Heart left ventricle (tissue), 13 donors: ENCODE measurements around the gene CEP83.

Experiments used
- POLR2A ChIP-seq, 2 donors: fragments of 450-650 bp; IDR thresholded peaks; one replicate each; pipeline ENCODE4 v1.6.1; 2017; ENCODE audit warnings: antibody characterized with exemption in 2 of 2, mild to moderate bottlenecking in 2 of 2, moderate library complexity in 2 of 2
- TF ChIP-seq, protein P1 (sequence below), 12 donors: fragments of 200-600 bp; sonication (generic) in 4 of 12; IDR thresholded peaks; one replicate each; pipeline versions ENCODE4 v1.5.0 to v1.8.0; 2018 to 2022; ENCODE audit warnings: antibody characterized with exemption in 12 of 12, mild to moderate bottlenecking in 5 of 12
- donor health status: ischemic (EF 13 %, LVEDD 7.1; RV severe dilation, severe dysfunction).
- donor health status: DM: no; HTN: yes; CAD: no.
- donor health status: DM: no; HTN: no; CAD: no.
- donor health status: ischemic (EF 25% LVEDD 6.9; RV normal size, moderate dysfunction).
- donor health status: ischemic (EF 25% LVEDD 5.7; RV mildly dilated, moderate dysfunction).
- donor health status: ischemic (EF 35%, LVEDD 5.7; RV mildly dilated, moderate dysfunction).
- donor health status: nonischemic (EF 11% LVEDD 7.7; RV severe dilation, severe dysfunction).
- donor health status: DM: yes; HTN: yes; CAD: no.
- donor health status: PGD.
- donor health status: ischemic (EF 29% LVEDD 5.4; RV normal size, mild dysfunction).
- donor health status: nonischemic (EF 23%, LVEDD 6.1; RV moderate dilation, normal function).

DNA sequence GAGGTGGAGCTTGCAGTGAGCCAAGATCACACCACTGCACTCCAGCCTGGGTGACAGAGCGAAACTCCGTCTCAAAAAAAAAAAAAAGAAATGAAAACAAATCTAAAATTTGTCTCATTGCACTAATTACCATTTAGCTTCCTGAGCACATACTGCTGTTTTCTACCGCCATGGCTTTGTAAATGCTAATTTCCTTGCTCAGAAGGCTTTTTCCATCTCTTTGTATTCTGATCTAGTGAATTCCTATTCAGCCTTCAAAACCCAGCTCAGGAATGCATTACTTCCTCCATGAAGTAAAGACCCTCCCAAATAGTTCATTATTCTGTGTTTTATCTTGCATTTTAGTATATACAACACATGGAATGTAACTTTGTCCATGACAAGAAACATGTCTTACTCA is 33.6 kb downstream of the CEP83 start:
- TF ChIP-seq, protein P1, sequence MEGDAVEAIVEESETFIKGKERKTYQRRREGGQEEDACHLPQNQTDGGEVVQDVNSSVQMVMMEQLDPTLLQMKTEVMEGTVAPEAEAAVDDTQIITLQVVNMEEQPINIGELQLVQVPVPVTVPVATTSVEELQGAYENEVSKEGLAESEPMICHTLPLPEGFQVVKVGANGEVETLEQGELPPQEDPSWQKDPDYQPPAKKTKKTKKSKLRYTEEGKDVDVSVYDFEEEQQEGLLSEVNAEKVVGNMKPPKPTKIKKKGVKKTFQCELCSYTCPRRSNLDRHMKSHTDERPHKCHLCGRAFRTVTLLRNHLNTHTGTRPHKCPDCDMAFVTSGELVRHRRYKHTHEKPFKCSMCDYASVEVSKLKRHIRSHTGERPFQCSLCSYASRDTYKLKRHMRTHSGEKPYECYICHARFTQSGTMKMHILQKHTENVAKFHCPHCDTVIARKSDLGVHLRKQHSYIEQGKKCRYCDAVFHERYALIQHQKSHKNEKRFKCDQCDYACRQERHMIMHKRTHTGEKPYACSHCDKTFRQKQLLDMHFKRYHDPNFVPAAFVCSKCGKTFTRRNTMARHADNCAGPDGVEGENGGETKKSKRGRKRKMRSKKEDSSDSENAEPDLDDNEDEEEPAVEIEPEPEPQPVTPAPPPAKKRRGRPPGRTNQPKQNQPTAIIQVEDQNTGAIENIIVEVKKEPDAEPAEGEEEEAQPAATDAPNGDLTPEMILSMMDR (IDR thresholded peaks at IDR 0.05) = no peak
- TF ChIP-seq POLR2A (IDR thresholded peaks at IDR 0.05) = no peak
